Measurements from ENCODE around the gene SMYD2. TPM values are rescaled to one million over a fixed set of nuclear protein-coding genes. Genes with fewer than 3 reads are reported as not detected.

The SMYD2 gene
- total RNA-seq, 1 experiment from 2014 or later: 6.4 TPM

GRCh38 chr1:214364386-214364785 is 83.4 kb downstream of the SMYD2 start:
- DNase-seq (ENCODE audit: low spot score): no peak
- Mint-ChIP-seq H3K9me3 (no peaks in the 10 kb centered on the region), H3K36me3 (peaks cover 55% of the 10 kb centered on the region), H3K4me3 (no peak overlapping the region), H3K27ac (no peak overlapping the region), H3K27me3 (ENCODE audit: low read depth) (no peaks in the 10 kb centered on the region), H3K4me1 (no peaks in the 10 kb centered on the region)
- TF ChIP-seq GRHL2 (CRISPR knock-in tag; IDR thresholded peaks at IDR 0.05; ENCODE audit: insufficient replicate concordance, severe bottlenecking): no peak
- TF ChIP-seq ATF1 (CRISPR knock-in tag; IDR thresholded peaks at IDR 0.05): no peak
- no peak for TF ChIP-seq ZBTB21 (CRISPR knock-in tag; IDR thresholded peaks at IDR 0.05; ENCODE audit: borderline replicate concordance)
- no peak for TF ChIP-seq ETV6 (CRISPR knock-in tag; IDR thresholded peaks at IDR 0.05)
- no peak for TF ChIP-seq IRF2 (CRISPR knock-in tag; IDR thresholded peaks at IDR 0.05; ENCODE audit: borderline replicate concordance, low read depth)
- no peak for TF ChIP-seq NFATC4 (CRISPR knock-in tag; IDR thresholded peaks at IDR 0.05)
- TF ChIP-seq E2F5 (CRISPR knock-in tag; IDR thresholded peaks at IDR 0.05): no peak
- no peak for TF ChIP-seq ATF3 (CRISPR knock-in tag; conservative IDR thresholded peaks at IDR 0.05)
- TF ChIP-seq MLX (CRISPR knock-in tag; IDR thresholded peaks at IDR 0.05): no peak
- TF ChIP-seq JUN (CRISPR knock-in tag; IDR thresholded peaks at IDR 0.05): no peak
- no peak for TF ChIP-seq ZNF512 (CRISPR knock-in tag; IDR thresholded peaks at IDR 0.05; ENCODE audit: borderline replicate concordance)
- TF ChIP-seq FOXK1 (CRISPR knock-in tag; IDR thresholded peaks at IDR 0.05): no peak
- TF ChIP-seq NR1H2 (CRISPR knock-in tag; IDR thresholded peaks at IDR 0.05): no peak
- no peak for TF ChIP-seq CTCF (IDR thresholded peaks at IDR 0.05)
- no peak for TF ChIP-seq MAX (CRISPR knock-in tag; IDR thresholded peaks at IDR 0.05)
- no peak for TF ChIP-seq CDX4 (CRISPR knock-in tag; IDR thresholded peaks at IDR 0.05; ENCODE audit: borderline replicate concordance)
- no peak for TF ChIP-seq ZNF219 (CRISPR knock-in tag; IDR thresholded peaks at IDR 0.05; ENCODE audit: borderline replicate concordance)
- no peak for TF ChIP-seq ZNF671 (CRISPR knock-in tag; IDR thresholded peaks at IDR 0.05)
- no peak for ATAC-seq
- CTCF ChIA-PET: no interaction called here
- POLR2A ChIA-PET: no interaction called here

- Mint-ChIP-seq H3K27ac (no peak overlapping the region), H3K9me3 (no peaks in the 10 kb centered on the region), H3K4me3 (no peak overlapping the region), H3K36me3 (peaks cover 55% of the 10 kb centered on the region), H3K27me3 (ENCODE audit: low read depth) (no peaks in the 10 kb centered on the region), H3K4me1 (no peaks in the 10 kb centered on the region)
- POLR2A ChIA-PET: no interaction called here
- DNase-seq (ENCODE audit: low spot score) (no peak), ATAC-seq (no peak)
- CTCF ChIA-PET: no interaction called here
- TF ChIP-seq SMAD4 (CRISPR knock-in tag; IDR thresholded peaks at IDR 0.05) (no peak), HMGA2 (CRISPR knock-in tag; IDR thresholded peaks at IDR 0.05) (no peak), ZBTB21 (CRISPR knock-in tag; IDR thresholded peaks at IDR 0.05; ENCODE audit: borderline replicate concordance) (no peak), E2F1 (CRISPR knock-in tag; IDR thresholded peaks at IDR 0.05) (no peak), CREM (CRISPR knock-in tag; IDR thresholded peaks at IDR 0.05) (no peak), ZNF121 (CRISPR knock-in tag; IDR thresholded peaks at IDR 0.05) (no peak), ZNF219 (CRISPR knock-in tag; IDR thresholded peaks at IDR 0.05; ENCODE audit: borderline replicate concordance) (no peak), TP53 (CRISPR knock-in tag; IDR thresholded peaks at IDR 0.05) (no peak), NFYB (CRISPR knock-in tag; conservative IDR thresholded peaks at IDR 0.05; ENCODE audit: low read depth) (no peak), FOXJ3 (CRISPR knock-in tag; IDR thresholded peaks at IDR 0.05; ENCODE audit: borderline replicate concordance) (no peak), ZSCAN18 (CRISPR knock-in tag; IDR thresholded peaks at IDR 0.05) (no peak), ZNF138 (CRISPR knock-in tag; conservative IDR thresholded peaks at IDR 0.05) (no peak), EMX1 (CRISPR knock-in tag; IDR thresholded peaks at IDR 0.05) (no peak), JUN (CRISPR knock-in tag; IDR thresholded peaks at IDR 0.05) (no peak)
These were observed 83.9 kb downstream of the SMYD2 start for GRCh38 chr1:214364786-214365295.
